ENCODE data around the gene ZBP1.

DNA sequence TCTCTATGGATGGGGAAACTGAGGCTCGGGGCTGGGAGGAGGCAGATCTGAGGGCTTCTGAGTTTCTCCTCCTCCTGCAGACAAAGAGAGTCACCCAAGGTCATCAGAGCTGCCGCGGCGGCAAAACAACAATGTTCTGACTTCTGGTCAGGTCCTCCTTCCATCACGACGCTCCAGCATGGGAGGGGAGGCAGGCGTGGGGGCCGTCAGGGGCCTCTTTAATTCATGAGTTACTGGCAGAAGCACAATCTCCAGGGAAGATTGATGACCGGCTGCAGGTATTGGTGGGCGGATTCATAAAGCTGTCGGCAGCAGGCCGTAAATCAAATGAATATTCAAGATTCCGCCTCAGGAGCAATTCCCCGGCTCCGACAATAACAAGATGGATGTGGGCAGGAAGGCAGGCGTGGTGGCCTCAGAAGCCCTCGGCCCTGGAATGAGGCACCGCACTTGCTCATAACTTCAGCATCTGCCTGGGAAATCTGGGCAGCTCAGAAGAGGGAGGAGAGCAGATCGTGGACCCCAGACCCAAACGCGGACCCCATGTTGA is 40.3 kb downstream of the ZBP1 start:
- TF ChIP-seq POLR2A (IDR thresholded peaks at IDR 0.05) (no peak), EP300 (IDR thresholded peaks at IDR 0.05) (peak in 3 of 4 donors; percentile 23 to 66 (median 36))
